Measurements from ENCODE around the gene MSANTD7.
"Not testable (repeated sequence)": the region's sequence is repeated elsewhere in the genome, so short reads cannot be mapped to it uniquely, and the experiment has no call there.

Gene MSANTD7

DNA sequence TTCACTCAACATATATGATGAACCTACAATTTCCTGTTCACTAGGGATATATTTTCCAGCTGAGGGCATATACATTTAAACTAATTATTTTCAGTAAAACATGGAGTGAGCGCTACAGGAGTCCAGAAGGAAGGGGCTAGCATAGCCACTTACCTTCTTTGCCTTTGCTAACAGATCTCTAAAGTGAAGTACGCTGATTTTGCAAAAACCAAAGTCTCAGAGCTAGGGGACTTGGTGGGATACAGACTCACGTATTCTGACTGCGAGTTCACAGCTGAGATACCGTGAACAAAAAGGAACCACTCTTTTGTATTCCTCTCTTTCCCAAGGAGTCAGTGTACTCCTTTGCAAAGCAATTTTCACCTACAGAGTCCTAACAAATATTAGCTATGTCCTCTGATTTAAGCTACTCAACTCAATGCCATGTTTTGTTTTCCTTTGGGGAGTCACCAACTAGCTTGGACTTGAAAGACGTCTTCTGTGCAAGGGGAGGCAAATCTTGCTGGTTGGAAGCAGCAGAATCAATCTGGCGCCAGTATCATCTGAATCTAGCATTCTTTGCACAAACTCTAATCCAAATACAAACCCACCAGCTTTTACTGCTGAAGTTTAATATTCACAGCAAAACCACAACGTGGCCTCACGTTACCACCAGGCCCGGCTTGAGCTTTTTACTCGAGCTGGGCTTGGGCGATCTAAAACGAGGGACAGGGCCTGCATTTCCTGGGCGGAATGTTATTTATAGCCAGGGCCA, 926 bp upstream of the MSANTD7 start:
- no peak for DNase-seq (ENCODE audit: low read depth)

DNA sequence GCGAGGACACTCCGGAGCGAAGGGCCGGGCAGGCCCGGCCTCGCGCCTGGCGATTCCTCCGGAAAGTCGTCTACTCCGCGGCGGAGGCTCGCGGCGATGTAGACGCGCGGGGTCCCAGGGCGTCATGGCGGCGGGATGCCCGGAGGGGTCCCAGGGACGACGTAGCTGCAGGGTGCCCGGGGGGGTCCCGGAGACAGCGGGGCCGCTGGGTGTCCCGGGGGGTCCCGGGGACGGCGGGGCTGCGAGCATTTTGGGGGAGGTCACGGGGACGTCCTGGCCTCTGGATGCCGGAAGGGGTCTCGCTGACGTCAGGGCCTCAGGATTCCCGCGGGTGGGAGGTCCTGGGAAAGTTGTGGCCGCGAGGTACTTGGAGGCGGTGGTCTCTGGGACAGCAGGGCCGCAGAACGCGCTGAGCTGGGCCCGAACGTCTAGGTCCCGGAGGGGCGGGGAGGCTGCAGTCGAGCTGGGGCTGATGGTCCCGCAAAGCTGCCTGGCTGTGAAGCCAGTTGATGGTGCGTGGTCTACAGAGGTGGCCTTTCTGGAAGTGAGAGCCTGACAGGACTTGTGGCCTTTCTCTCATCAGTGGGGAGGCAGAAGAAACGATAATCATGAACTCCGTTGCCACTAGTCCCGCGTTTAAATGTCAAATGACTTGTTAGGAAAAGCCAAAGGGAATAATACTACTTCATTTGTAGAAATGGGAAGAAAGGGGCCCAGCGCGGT, 637 bp downstream of the MSANTD7 start:
- DNase-seq (ENCODE audit: low read depth), result peak; percentile 9

DNA sequence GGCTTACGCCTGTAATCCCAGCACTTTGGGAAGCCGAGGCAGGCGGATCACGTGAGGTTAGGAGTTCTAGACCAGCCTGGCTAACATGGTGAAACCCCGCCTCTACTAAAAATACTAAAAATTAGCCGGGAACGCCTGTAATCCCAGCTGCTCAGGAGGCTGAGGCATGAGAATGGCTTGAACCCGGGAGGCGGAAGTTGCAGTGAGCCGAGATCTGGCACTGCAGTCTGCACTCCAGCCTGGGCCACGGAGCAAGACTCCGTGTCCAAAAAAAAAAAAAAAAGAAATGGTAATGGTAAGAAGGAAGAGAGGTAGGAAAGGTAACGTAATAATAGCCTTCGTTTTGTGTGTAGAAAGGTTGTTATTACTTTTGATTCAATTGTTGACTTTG, 1.2 kb downstream of the MSANTD7 start:
- no peak for DNase-seq (ENCODE audit: low read depth)

GRCh38 chr10:14840178-14840577, 2.1 kb downstream of the MSANTD7 start:
- no peak for DNase-seq (ENCODE audit: low read depth)

DNA sequence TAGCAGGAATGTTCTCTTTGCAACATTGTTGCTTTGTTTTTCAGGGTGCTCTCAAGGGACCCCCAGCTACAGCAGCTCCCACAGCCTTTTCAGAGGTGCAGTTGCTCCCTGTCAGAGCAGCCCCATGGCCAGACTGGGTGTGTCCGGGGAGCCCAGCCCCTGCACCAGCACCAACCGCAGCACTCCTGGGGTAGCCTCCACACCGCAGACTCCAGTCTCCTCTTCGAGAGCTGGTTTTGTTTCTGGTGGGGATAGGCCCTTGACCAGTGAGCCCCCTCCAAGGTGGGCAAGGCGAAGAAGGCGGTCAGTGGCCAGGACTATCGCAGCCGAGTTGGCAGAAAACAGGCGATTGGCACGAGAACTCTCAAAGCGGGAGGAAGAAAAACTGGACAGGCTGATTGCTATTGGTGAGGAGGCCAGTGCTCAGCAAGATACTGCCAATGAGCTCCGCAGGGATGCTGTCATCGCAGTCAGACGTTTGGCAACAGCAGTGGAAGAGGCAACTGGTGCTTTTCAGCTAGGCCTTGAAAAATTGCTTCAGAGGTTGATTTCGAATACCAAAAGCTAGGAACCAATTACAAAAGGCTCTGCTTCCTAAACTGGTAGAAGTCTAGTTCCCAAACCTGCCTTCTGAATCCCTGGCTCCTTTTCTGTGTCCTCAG, 5.4 kb downstream of the MSANTD7 start:
- DNase-seq (ENCODE audit: low read depth), result no peak

DNA sequence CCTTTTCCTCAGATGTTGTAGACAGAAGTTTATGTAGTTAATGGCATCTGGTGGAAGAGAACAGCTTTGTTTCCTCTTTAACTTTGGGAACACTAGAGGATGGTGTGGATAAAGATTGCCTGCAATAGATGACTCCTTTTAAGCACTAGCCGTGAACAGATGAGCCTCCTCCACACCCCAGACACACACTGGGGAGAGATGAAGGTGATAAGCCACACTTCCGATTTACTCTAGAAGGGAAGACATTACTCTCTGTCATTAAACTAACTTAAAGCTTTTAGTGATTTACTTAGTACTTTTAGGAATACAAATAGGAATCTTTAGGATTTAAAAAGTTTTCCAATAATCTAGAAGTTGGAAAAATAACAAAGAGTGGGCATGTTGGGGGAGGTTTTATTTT, 6.8 kb downstream of the MSANTD7 start:
- no peak for DNase-seq (ENCODE audit: low read depth)

DNA sequence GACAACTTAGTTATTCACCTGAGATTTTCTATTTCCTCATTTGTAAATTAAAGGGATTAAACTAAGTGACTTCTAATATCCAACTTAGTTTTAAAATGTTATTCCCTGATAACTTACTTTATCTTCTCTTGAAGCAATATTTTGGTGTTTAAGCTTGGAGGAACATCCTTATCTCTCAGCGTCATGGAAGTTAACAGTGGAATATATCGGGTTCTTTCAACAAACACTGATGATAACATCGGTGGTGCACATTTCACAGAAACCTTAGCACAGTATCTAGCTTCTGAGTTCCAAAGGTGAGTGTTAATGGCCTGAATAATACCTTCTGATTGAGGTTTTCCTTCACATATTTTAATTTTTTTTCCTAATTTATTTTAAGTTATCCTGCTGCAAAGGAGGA, 14.1 kb downstream of the MSANTD7 start:
- no peak for DNase-seq (ENCODE audit: low read depth)

DNA sequence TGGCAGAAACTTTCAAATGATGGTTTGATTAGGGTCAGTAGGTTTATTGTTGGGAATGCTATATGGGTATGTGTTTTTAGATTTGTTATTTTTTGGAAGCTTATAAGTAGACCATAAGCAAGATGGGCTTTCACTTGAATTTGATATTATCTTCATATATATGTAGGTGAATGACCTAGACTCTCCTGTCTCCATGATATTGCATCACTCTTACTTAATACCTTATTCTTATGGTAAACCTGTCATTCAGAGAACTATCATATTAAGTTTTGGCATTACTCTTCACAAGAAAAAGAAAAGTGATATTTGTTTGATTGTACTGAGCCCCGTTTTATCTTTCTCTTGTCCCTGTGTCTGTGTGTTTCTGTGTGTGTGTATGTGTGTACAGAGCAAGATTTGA, 17.3 kb downstream of the MSANTD7 start:
- DNase-seq (ENCODE audit: low read depth), result no peak

DNA sequence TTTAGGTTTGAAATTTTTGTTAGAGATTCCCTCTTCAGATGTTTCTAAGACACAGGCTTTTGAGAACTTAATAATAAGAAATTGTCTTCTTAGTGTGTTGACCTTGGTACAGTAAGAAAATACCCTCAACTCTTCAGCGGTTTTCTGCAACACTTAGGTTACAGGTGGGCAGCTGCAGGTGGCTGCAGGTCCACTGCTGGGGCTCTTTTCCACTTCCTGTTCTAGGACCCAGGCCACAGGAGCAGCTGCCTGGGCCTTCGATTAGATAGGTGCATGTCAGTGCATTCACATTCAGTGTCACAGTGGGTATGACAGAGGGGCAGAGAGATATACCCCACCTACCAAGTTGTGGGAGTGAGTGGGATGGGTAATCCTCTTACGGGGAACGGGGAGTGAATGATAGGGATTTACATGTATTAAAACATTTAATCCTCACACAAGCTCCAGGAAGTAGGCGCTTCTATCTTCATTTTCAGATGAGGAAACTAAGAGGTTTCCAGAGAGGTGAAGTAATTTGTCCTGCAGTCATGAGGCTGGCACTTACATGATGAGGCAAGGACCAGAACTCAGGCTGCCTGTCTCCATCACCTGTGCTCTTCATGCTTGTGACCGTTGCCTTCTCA, 20.3 kb downstream of the MSANTD7 start:
- no peak for DNase-seq (ENCODE audit: low read depth)

DNA sequence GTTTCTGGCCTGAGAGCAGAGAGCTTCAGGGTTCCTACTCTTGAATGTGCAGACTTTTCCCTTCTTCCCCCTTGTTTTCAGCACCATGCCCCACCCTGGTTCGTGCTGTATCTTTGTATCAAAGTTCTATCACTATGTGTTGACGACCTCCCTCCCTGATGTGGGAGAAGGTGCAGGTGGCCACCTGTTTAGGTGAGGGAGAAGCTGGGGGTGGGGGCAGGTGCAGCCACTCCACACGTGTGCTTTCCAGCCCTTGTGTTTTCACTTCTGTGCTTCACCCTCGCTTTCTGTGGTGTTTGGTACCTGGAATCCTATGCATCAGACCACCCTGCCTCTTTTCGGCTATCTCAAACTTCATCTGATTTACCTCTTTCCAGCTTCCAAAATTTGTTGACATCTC, 20.9 kb downstream of the MSANTD7 start:
- no peak for DNase-seq (ENCODE audit: low read depth)

GRCh38 chr10:14859775-14860174, 21.7 kb downstream of the MSANTD7 start:
- no peak for DNase-seq (ENCODE audit: low read depth)

GRCh38 chr10:14860791-14861190, 22.7 kb downstream of the MSANTD7 start:
- no peak for DNase-seq (ENCODE audit: low read depth)

GRCh38 chr10:14864466-14864865, 26.4 kb downstream of the MSANTD7 start:
- DNase-seq (ENCODE audit: low read depth), result not testable (repeated sequence)

GRCh38 chr10:14864871-14865270, 26.8 kb downstream of the MSANTD7 start:
- DNase-seq (ENCODE audit: low read depth), result not testable (repeated sequence)

- no peak for DNase-seq (ENCODE audit: low read depth)
These were observed 35.1 kb downstream of the MSANTD7 start for GRCh38 chr10:14873090-14873760.

- no peak for DNase-seq (ENCODE audit: low read depth)
These were observed 37.8 kb downstream of the MSANTD7 start for GRCh38 chr10:14875941-14876340.

DNA sequence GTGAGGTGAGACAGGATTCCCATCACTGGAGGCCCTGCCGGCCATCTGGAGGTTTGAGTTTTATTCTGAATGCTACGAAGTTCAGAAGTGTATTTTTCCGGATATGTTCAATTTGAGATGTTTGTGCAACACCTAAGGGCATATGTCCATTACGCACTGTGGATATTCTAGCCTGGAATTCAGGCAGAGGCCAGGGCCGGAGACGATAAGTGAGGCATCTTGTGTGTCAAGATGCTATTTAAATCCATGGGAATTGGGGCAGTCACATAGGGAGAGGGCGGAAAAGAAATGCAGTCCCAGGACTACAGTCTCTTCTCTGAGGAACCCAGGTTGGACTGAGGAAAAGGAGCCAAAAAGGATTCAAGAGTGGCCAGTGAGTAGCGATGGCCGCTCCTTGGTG, 38.7 kb downstream of the MSANTD7 start:
- DNase-seq (ENCODE audit: low read depth), result no peak

GRCh38 chr10:14878266-14879123, 40.4 kb downstream of the MSANTD7 start, which contains the start of gene SUV39H2:
TSS of gene SUV39H2 (plus strand) at chr10:14878866. CDS start at chr10:14878889, 23 bp downstream.
- DNase-seq (ENCODE audit: low read depth), result peak; percentile 92

DNA sequence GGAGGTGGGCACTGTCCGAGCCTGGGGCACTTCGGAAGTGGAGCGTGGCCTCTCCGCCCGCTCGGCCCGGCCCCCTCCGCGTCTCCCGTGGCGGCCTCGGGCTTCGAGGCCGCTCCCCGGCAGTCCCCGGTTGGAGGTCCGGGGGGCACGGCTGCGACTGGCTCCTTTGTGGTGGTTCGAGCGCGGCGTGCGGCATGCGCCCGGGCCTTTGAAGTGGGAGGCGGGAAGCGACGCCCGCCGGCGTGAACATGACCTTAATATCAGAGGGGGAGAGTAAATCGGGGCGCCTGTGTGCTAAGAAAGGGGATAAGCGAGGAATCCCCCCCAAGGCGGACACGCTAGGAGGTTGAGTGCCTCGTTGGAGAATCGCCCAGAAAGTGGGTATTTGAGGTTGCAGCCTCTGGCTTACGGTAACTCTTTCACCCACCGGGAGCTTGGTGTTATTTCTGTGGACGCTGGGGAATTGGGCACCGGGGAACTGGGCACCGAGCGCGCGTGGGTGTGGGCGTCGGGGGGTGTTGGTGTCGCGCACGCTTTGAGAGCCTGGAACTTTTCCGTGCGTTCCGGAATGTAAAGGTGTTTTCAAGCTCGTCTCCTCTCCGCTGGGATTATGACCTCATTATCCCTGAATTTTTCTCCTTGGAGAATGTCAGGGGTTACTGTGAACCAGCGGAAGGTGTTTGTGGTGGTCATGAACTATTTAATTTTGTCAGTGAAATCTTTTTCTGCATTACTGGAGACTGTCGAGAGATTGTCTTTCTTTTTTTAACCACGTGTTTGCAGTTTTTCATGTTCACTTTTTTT, 41.2 kb downstream of the MSANTD7 start:
- DNase-seq (ENCODE audit: low read depth), result peak; percentile 16

DNA sequence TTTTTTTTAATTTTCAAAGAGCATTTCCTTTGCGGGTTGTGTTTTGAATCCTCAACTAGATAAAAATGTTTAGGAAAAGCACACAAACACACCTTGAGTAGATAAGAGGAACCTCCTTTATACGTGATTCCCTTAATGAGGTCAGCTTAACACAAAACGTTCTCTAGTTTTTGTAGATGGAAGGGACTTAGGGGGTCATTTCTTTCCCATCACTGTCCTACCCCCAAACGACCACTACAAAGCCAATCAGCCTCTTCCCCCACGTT, 41.8 kb downstream of the MSANTD7 start:
- DNase-seq (ENCODE audit: low read depth), result no peak

Data from activated T-cell treated with anti-CD3 and anti-CD28 coated beads for 24 hours (primary cell).